ENCODE measurements around the gene CNTNAP2.
"Not testable (repeated sequence)": the region's sequence is repeated elsewhere in the genome, so short reads cannot be mapped to it uniquely, and the experiment has no call there.

CNTNAP2 gene

DNA sequence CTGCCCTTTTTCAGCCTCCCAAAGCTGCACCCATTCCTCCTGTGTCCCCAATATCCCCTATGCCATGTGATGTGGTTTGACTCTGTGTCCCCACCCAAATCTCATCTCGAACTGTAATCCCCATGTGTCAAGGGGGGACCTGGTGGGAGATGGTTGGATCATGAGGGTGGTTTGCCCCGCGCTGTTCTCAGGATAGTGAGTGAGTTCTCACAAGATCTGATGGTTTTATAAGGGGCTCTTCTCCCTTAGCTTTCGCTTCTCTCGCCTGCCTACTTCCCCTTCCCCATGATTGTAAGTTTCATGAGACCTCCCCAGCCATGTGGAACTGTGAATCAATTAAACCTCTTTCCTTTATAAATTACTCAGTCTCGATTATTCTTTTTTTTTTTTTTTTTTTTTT is 2185.8 kb downstream of the CNTNAP2 start:
- H3K4me3 ChIP-seq (ENCODE audit: control insufficient read depth in 1 of 7, extremely low read depth in 1 of 7, insufficient read depth in 4 of 7, low read depth in 2 of 7, low read length in 6 of 7); H3K9me3 ChIP-seq (ENCODE audit: control extremely low read depth in 1 of 5, control insufficient read depth in 4 of 5, insufficient read depth in 2 of 5, low read depth in 1 of 5, low read length in 4 of 5); H3K36me3 ChIP-seq (ENCODE audit: control insufficient read depth in 4 of 4, insufficient read depth in 4 of 4, low read length in 3 of 4); CTCF ChIA-PET; H3K27me3 ChIP-seq (replicated peaks in 2 of 5; ENCODE audit: control insufficient read depth in 4 of 5, insufficient read depth in 5 of 5, low read length in 4 of 5); H3K27ac ChIP-seq (ENCODE audit: insufficient read depth in 1 of 2, low read depth in 1 of 2, low read length in 2 of 2, poor library complexity in 1 of 2, severe bottlenecking in 2 of 2): not testable (repeated sequence)
- POLR2A ChIA-PET: interaction anchor here (0.6 kb wide), 1 partner anchor 307 kb away, joined by 3 read pairs; no protein-coding TSS in a partner anchor
- H3K4me1 ChIP-seq (ENCODE audit: control extremely low read depth in 1 of 4, control insufficient read depth in 4 of 4, insufficient read depth in 4 of 4, low read length in 3 of 4): peaks cover 0 to 18% (median 16%) of the 10 kb centered on the region in 4 experiments
- WGBS (ENCODE audit: insufficient coverage): no CpG with 5 or more reads among the region's 6 CpGs
- peak in 1 of 3 donors; percentile 24 for DNase-seq

DNA sequence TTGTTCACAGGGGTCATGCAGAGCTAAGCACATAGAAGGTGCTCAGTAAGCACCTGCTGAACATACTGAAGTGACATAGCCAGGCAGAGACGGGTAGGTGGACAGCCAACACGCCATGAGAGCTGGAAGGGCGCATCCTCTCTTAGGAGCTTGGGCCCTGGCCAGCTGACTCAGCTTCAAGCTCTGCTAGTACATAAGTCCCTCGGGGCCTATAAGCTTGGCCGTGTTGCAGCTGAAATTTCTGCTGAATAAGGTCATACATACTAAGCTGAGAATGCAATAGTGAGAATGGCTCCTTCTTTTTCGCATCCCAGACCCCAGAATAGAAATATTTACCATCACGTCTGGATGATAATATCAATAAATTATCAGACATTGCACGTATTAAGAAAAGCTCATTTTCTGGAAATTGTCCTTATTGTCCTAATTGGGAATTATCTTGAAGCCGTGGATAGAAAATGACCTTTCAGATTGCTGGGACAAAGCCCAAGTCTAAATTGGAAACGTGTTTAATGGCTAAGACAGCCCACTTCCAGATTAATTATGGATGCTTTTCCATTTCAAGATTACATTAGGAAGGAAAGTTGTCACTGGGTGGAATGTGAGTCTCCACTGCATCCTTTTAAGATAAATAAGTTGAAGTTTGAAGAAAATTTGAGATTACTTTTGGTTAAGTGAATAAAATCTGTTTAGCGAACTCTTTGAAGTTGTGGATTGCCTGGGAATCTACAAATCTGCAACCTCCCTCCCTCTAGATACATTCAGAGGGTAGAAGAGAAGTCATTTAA is 2186.9 kb downstream of the CNTNAP2 start:
- peak overlapping the region in 1 of 7 experiments; percentile 38 for H3K4me3 ChIP-seq (ENCODE audit: control insufficient read depth in 1 of 7, extremely low read depth in 1 of 7, insufficient read depth in 4 of 7, low read depth in 2 of 7, low read length in 6 of 7)
- DNase-seq: no peak

DNA sequence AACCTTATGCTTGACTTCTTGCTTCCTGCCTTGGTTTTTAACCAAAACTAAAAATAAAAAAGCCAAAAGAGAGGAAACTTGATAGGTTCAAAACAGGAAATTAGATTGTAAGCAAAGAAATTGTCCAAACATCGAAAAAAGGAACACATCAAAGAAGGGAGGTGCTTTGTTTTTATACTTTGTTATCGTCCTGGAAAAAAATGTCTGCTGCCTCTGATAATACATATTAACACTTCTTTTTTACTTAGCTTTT is 2187.4 kb downstream of the CNTNAP2 start:
- CTCF ChIA-PET: interaction anchor here (1.0 kb wide), 1 partner anchor 39 kb away, joined by 3 read pairs; no protein-coding TSS in a partner anchor
- no CpG with 5 or more reads among the region's 2 CpGs for WGBS (ENCODE audit: insufficient coverage)
- POLR2A ChIA-PET: no interaction called here
- peak in 2 of 3 donors; percentile 29 to 49 for DNase-seq
- peak overlapping the region in 1 of 7 experiments; percentile 38 for H3K4me3 ChIP-seq (ENCODE audit: control insufficient read depth in 1 of 7, extremely low read depth in 1 of 7, insufficient read depth in 4 of 7, low read depth in 2 of 7, low read length in 6 of 7)
- H3K36me3 ChIP-seq (ENCODE audit: control insufficient read depth in 4 of 4, insufficient read depth in 4 of 4, low read length in 3 of 4): no peaks in the 10 kb centered on the region
- no peak overlapping the region for H3K27ac ChIP-seq (ENCODE audit: insufficient read depth in 1 of 2, low read depth in 1 of 2, low read length in 2 of 2, poor library complexity in 1 of 2, severe bottlenecking in 2 of 2)
- peaks cover 0 to 18% (median 16%) of the 10 kb centered on the region in 4 experiments for H3K4me1 ChIP-seq (ENCODE audit: control extremely low read depth in 1 of 4, control insufficient read depth in 4 of 4, insufficient read depth in 4 of 4, low read length in 3 of 4)
- no peaks in the 10 kb centered on the region for H3K27me3 ChIP-seq (replicated peaks in 2 of 5; ENCODE audit: control insufficient read depth in 4 of 5, insufficient read depth in 5 of 5, low read length in 4 of 5)
- H3K9me3 ChIP-seq (ENCODE audit: control extremely low read depth in 1 of 5, control insufficient read depth in 4 of 5, insufficient read depth in 2 of 5, low read depth in 1 of 5, low read length in 4 of 5): peaks cover 0 to 3% (median 0%) of the 10 kb centered on the region in 5 experiments

More for the DNA sequence above, 2186.9 kb downstream of the CNTNAP2 start:
- ChIA-PET POLR2A (no interaction called here), CTCF (interaction anchor here (1.0 kb wide), 1 partner anchor 39 kb away, joined by 3 read pairs; no protein-coding TSS in a partner anchor)
- H3K4me1 ChIP-seq (ENCODE audit: control extremely low read depth in 1 of 4, control insufficient read depth in 4 of 4, insufficient read depth in 4 of 4, low read length in 3 of 4): peaks cover 0 to 18% (median 16%) of the 10 kb centered on the region in 4 experiments
- H3K27me3 ChIP-seq (replicated peaks in 2 of 5; ENCODE audit: control insufficient read depth in 4 of 5, insufficient read depth in 5 of 5, low read length in 4 of 5): no peaks in the 10 kb centered on the region
- H3K9me3 ChIP-seq (ENCODE audit: control extremely low read depth in 1 of 5, control insufficient read depth in 4 of 5, insufficient read depth in 2 of 5, low read depth in 1 of 5, low read length in 4 of 5): peaks cover 0 to 3% (median 0%) of the 10 kb centered on the region in 5 experiments
- H3K27ac ChIP-seq (ENCODE audit: insufficient read depth in 1 of 2, low read depth in 1 of 2, low read length in 2 of 2, poor library complexity in 1 of 2, severe bottlenecking in 2 of 2): no peak overlapping the region
- WGBS (ENCODE audit: insufficient coverage): 90% methylated on average over 7 of the region's 11 CpGs
- no peaks in the 10 kb centered on the region for H3K36me3 ChIP-seq (ENCODE audit: control insufficient read depth in 4 of 4, insufficient read depth in 4 of 4, low read length in 3 of 4)

DNA sequence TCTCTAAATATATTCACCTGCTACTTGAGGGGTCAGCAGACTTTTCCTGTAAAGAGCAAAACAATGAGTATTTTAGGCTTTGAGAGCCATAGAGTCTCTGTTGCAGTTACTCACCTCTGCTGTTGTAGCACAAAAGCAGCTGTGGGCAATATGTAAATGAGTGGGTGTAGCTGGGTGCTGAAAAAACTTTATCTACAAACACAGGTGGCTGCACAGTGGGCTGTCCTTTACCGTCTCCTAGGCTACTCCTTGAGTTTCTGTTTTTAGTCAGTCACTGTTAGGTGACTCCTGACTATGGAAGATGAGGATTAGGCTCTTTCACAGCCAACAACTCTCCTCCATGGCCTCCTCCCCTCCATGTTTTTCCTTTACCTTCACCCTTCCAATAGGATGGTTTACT is 2187.9 kb downstream of the CNTNAP2 start:
- DNase-seq: peak in 2 of 3 donors; percentile 42 to 64
- Histone ChIP-seq H3K36me3 (ENCODE audit: control insufficient read depth in 4 of 4, insufficient read depth in 4 of 4, low read length in 3 of 4) (no peaks in the 10 kb centered on the region), H3K27ac (ENCODE audit: insufficient read depth in 1 of 2, low read depth in 1 of 2, low read length in 2 of 2, poor library complexity in 1 of 2, severe bottlenecking in 2 of 2) (no peak overlapping the region), H3K27me3 (replicated peaks in 2 of 5; ENCODE audit: control insufficient read depth in 4 of 5, insufficient read depth in 5 of 5, low read length in 4 of 5) (no peaks in the 10 kb centered on the region), H3K9me3 (ENCODE audit: control extremely low read depth in 1 of 5, control insufficient read depth in 4 of 5, insufficient read depth in 2 of 5, low read depth in 1 of 5, low read length in 4 of 5) (peaks cover 0 to 3% (median 0%) of the 10 kb centered on the region in 5 experiments), H3K4me3 (ENCODE audit: control insufficient read depth in 1 of 7, extremely low read depth in 1 of 7, insufficient read depth in 4 of 7, low read depth in 2 of 7, low read length in 6 of 7) (peak overlapping the region in 2 of 7 experiments; percentile 10 to 17), H3K4me1 (ENCODE audit: control extremely low read depth in 1 of 4, control insufficient read depth in 4 of 4, insufficient read depth in 4 of 4, low read length in 3 of 4) (peaks cover 0 to 18% (median 16%) of the 10 kb centered on the region in 4 experiments)
- 14% methylated on average over 1 of the region's 1 CpG for WGBS (ENCODE audit: insufficient coverage)
- CTCF ChIA-PET: interaction anchor here (0.7 to 1.0 kb wide), 2 partner anchors 40 to 62 kb away, joined by 3 read pairs; no protein-coding TSS in a partner anchor
- POLR2A ChIA-PET: no interaction called here

DNA sequence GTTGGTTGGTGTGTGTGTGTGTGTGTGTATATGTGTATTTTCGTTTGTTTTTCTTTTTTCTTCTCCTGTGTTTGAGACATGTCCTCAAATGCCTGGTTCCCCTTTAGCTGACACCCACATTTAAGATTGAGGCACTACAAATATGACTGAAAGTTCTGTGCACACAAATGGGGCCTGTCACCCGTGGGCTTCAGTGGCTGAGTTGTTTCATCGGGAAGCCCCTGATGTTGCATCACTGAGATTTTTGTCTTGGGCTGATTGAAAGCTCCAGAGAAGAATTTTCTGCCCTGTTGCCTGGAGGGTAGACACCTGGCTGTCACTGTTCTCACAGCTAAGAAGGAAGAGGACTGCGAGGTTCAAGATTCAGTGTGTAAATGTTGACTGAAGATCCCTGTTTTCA is 2190.2 kb downstream of the CNTNAP2 start:
- peaks cover 0 to 3% (median 0%) of the 10 kb centered on the region in 5 experiments for H3K9me3 ChIP-seq (ENCODE audit: control extremely low read depth in 1 of 5, control insufficient read depth in 4 of 5, insufficient read depth in 2 of 5, low read depth in 1 of 5, low read length in 4 of 5)
- no peaks in the 10 kb centered on the region for H3K36me3 ChIP-seq (ENCODE audit: control insufficient read depth in 4 of 4, insufficient read depth in 4 of 4, low read length in 3 of 4)
- H3K27me3 ChIP-seq (replicated peaks in 2 of 5; ENCODE audit: control insufficient read depth in 4 of 5, insufficient read depth in 5 of 5, low read length in 4 of 5): no peaks in the 10 kb centered on the region
- DNase-seq: no peak
- no peak overlapping the region for H3K4me3 ChIP-seq (ENCODE audit: control insufficient read depth in 1 of 7, extremely low read depth in 1 of 7, insufficient read depth in 4 of 7, low read depth in 2 of 7, low read length in 6 of 7)
- ChIA-PET CTCF (interaction anchor here (1.3 kb wide), 1 partner anchor 12 kb away, joined by 4 read pairs; no protein-coding TSS in a partner anchor), POLR2A (interaction anchor here (0.6 kb wide), 2 partner anchors 11 to 72 kb away, joined by 3 read pairs; no protein-coding TSS in a partner anchor)
- H3K4me1 ChIP-seq (ENCODE audit: control extremely low read depth in 1 of 4, control insufficient read depth in 4 of 4, insufficient read depth in 4 of 4, low read length in 3 of 4): peaks cover 0 to 18% (median 16%) of the 10 kb centered on the region in 4 experiments
- no peak overlapping the region for H3K27ac ChIP-seq (ENCODE audit: insufficient read depth in 1 of 2, low read depth in 1 of 2, low read length in 2 of 2, poor library complexity in 1 of 2, severe bottlenecking in 2 of 2)
- 50% methylated on average over 1 of the region's 4 CpGs for WGBS (ENCODE audit: insufficient coverage)

DNA sequence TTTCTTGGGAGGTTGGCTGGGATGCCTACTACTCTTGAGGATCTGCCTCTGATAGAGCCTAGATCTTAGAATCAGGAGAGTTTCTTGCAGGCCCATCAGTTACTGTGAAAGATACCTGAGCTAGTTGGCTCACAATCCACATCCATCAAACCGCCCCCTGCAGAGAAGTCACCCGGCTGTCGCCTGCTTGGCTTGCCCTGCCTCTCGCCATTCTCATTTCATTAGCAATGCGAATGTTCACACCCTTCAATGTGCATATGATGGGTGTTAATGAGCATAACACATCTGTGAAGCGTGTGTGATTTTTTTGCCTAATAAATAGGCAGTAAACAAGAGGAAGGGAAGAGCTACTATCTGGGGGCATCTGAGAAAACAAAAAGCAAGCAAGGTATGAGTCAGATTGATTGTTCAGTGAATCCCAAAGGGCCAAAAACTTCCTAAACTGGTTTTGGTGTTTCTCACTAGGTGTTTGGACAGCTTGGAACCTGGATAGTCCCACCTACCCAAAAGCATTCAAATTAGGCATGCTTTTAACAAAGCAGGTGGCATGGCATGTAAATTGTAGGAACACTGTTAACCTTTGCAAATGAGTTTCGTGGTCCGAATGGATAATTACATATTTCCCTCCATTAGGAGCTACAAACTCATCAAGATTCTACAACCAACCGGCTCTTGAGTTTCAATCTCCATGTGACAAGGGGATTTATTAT is 2201.7 kb downstream of the CNTNAP2 start:
- H3K27me3 ChIP-seq (replicated peaks in 2 of 5; ENCODE audit: control insufficient read depth in 4 of 5, insufficient read depth in 5 of 5, low read length in 4 of 5): no peaks in the 10 kb centered on the region
- no peak overlapping the region for H3K27ac ChIP-seq (ENCODE audit: insufficient read depth in 1 of 2, low read depth in 1 of 2, low read length in 2 of 2, poor library complexity in 1 of 2, severe bottlenecking in 2 of 2)
- WGBS (ENCODE audit: insufficient coverage): 95% methylated on average over 3 of the region's 9 CpGs
- POLR2A ChIA-PET: interaction anchor here (0.7 kb wide), 1 partner anchor 12 kb away, joined by 3 read pairs; no protein-coding TSS in a partner anchor
- H3K9me3 ChIP-seq (ENCODE audit: control extremely low read depth in 1 of 5, control insufficient read depth in 4 of 5, insufficient read depth in 2 of 5, low read depth in 1 of 5, low read length in 4 of 5): no peaks in the 10 kb centered on the region
- H3K4me1 ChIP-seq (ENCODE audit: control extremely low read depth in 1 of 4, control insufficient read depth in 4 of 4, insufficient read depth in 4 of 4, low read length in 3 of 4): no peaks in the 10 kb centered on the region
- no peak for DNase-seq
- CTCF ChIA-PET: no interaction called here
- H3K4me3 ChIP-seq (ENCODE audit: control insufficient read depth in 1 of 7, extremely low read depth in 1 of 7, insufficient read depth in 4 of 7, low read depth in 2 of 7, low read length in 6 of 7): no peak overlapping the region
- H3K36me3 ChIP-seq (ENCODE audit: control insufficient read depth in 4 of 4, insufficient read depth in 4 of 4, low read length in 3 of 4): no peaks in the 10 kb centered on the region

DNA sequence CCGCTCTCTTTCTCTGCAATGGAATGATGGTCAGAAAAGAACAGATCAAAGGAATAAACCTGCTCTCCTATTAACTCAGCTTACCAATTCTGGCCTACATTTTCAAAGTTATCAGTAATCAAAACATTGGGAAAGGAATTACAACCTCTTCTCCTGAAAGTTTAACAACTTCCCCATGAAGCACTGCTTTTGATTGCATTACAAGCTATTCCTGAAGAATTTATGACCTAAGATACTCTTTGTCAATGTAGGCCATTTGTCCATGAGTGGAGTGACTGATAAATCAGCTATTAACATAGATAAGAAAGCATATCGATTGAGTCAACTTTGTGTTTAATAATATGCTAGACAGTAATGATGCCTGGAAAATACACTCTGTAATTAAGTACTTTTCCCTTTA is 2202.2 kb downstream of the CNTNAP2 start:
- POLR2A ChIA-PET: no interaction called here
- CTCF ChIA-PET: no interaction called here
- H3K36me3 ChIP-seq (ENCODE audit: control insufficient read depth in 4 of 4, insufficient read depth in 4 of 4, low read length in 3 of 4): no peaks in the 10 kb centered on the region
- no peaks in the 10 kb centered on the region for H3K4me1 ChIP-seq (ENCODE audit: control extremely low read depth in 1 of 4, control insufficient read depth in 4 of 4, insufficient read depth in 4 of 4, low read length in 3 of 4)
- H3K27me3 ChIP-seq (replicated peaks in 2 of 5; ENCODE audit: control insufficient read depth in 4 of 5, insufficient read depth in 5 of 5, low read length in 4 of 5): no peaks in the 10 kb centered on the region
- H3K27ac ChIP-seq (ENCODE audit: insufficient read depth in 1 of 2, low read depth in 1 of 2, low read length in 2 of 2, poor library complexity in 1 of 2, severe bottlenecking in 2 of 2): no peak overlapping the region
- H3K9me3 ChIP-seq (ENCODE audit: control extremely low read depth in 1 of 5, control insufficient read depth in 4 of 5, insufficient read depth in 2 of 5, low read depth in 1 of 5, low read length in 4 of 5): no peaks in the 10 kb centered on the region
- DNase-seq: no peak
- no peak overlapping the region for H3K4me3 ChIP-seq (ENCODE audit: control insufficient read depth in 1 of 7, extremely low read depth in 1 of 7, insufficient read depth in 4 of 7, low read depth in 2 of 7, low read length in 6 of 7)
- WGBS (ENCODE audit: insufficient coverage): no CpG with 5 or more reads among the region's 2 CpGs

Data from common myeloid progenitor, CD34-positive (primary cell).